ENCODE results near the gene SCFD2.
"Not testable (repeated sequence)": the region's sequence is repeated elsewhere in the genome, so short reads cannot be mapped to it uniquely, and the experiment has no call there.

Gene SCFD2

GRCh38 chr4:53005808-53006207 lies 360.1 kb downstream of the SCFD2 start:
- DNase-seq: no peak

- no peak for DNase-seq
Observed at GRCh38 chr4:53005149-53005546, 360.7 kb downstream of the SCFD2 start.

GRCh38 chr4:53004497-53005148 lies 361.2 kb downstream of the SCFD2 start:
- DNase-seq: no peak

GRCh38 chr4:53003959-53004358 lies 361.9 kb downstream of the SCFD2 start:
- DNase-seq: no peak

GRCh38 chr4:53000560-53000959 lies 365.3 kb downstream of the SCFD2 start:
- DNase-seq: no peak

- DNase-seq: no peak
Observed at GRCh38 chr4:52999626-53000025, 366.2 kb downstream of the SCFD2 start.

- DNase-seq: no peak
Observed at GRCh38 chr4:52998413-52998812, 367.4 kb downstream of the SCFD2 start.

GRCh38 chr4:52997132-52997416 lies 368.8 kb downstream of the SCFD2 start:
- DNase-seq: no peak

GRCh38 chr4:52996261-52997131 lies 369.4 kb downstream of the SCFD2 start:
- no peak for DNase-seq

- no peak for DNase-seq
Observed at GRCh38 chr4:52995360-52996030, 370.4 kb downstream of the SCFD2 start.

- no peak for DNase-seq
Observed at GRCh38 chr4:52994567-52994966, 371.3 kb downstream of the SCFD2 start.

- DNase-seq: no peak
Observed at GRCh38 chr4:52993771-52994170, 372.1 kb downstream of the SCFD2 start.

GRCh38 chr4:52992551-52992950 lies 373.3 kb downstream of the SCFD2 start:
- not testable (repeated sequence) for DNase-seq

GRCh38 chr4:52991472-52991871 lies 374.4 kb downstream of the SCFD2 start:
- no peak for DNase-seq

GRCh38 chr4:52990706-52991105 lies 375.2 kb downstream of the SCFD2 start:
- no peak for DNase-seq

GRCh38 chr4:52989865-52990264 lies 376.0 kb downstream of the SCFD2 start:
- DNase-seq: no peak

GRCh38 chr4:52987392-52988056 lies 378.3 kb downstream of the SCFD2 start:
- DNase-seq: no peak

GRCh38 chr4:52984462-52984881 lies 381.4 kb downstream of the SCFD2 start:
- DNase-seq: no peak

GRCh38 chr4:52983563-52984303 lies 382.1 kb downstream of the SCFD2 start:
- no peak for DNase-seq

- no peak for DNase-seq
Observed at GRCh38 chr4:52982946-52983340, 382.9 kb downstream of the SCFD2 start.

GRCh38 chr4:52982255-52982945 lies 383.5 kb downstream of the SCFD2 start:
- no peak for DNase-seq

Measured in NK-92 treated with Interleukin-12 subunit alpha and Interleukin-12 subunit beta, amount 100 ng/mL, for 24 hours (cell line).